ENCODE results near the gene KIAA0232.
A peak's percentile ranks its signal among the peaks of the same experiment; 100 is the strongest.

Gene KIAA0232

GRCh38 chr4:6782147-6782845 lies at the start of gene KIAA0232:
TSS of gene KIAA0232 (plus strand) at chr4:6782727. CDS start at chr4:6824454, 41,727 bp downstream.
- no peak for TF ChIP-seq CTCF (IDR thresholded peaks at IDR 0.05)
- peak; percentile 91 for DNase-seq (ENCODE audit: low spot score)
- Histone ChIP-seq H3K4me3 (peak within 1 kb of the TSS; percentile 100), H3K27ac (peak within 1 kb of the TSS; percentile 99 to 100)

GRCh38 chr4:6733358-6734164 lies 49.0 kb upstream of the KIAA0232 start:
- TF ChIP-seq CTCF (IDR thresholded peaks at IDR 0.05): no peak
- Histone ChIP-seq H3K4me3 (no peak overlapping the region), H3K27ac (peak overlapping the region; percentile 61 to 66)
- DNase-seq (ENCODE audit: low spot score): no peak

GRCh38 chr4:6734165-6734786 lies 48.3 kb upstream of the KIAA0232 start:
- no peak overlapping the region for H3K27ac ChIP-seq
- TF ChIP-seq CTCF (IDR thresholded peaks at IDR 0.05): no peak
- no peak overlapping the region for H3K4me3 ChIP-seq
- no peak for DNase-seq (ENCODE audit: low spot score)

GRCh38 chr4:6739920-6740319 lies 42.6 kb upstream of the KIAA0232 start:
- Histone ChIP-seq H3K27ac (no peak overlapping the region), H3K4me3 (no peak overlapping the region)
- TF ChIP-seq CTCF (IDR thresholded peaks at IDR 0.05): no peak
- DNase-seq (ENCODE audit: low spot score): no peak

GRCh38 chr4:6740347-6740746 lies 42.2 kb upstream of the KIAA0232 start:
- no peak for TF ChIP-seq CTCF (IDR thresholded peaks at IDR 0.05)
- no peak overlapping the region for H3K4me3 ChIP-seq
- no peak overlapping the region for H3K27ac ChIP-seq
- no peak for DNase-seq (ENCODE audit: low spot score)

GRCh38 chr4:6742507-6742906 lies 40.0 kb upstream of the KIAA0232 start:
- TF ChIP-seq CTCF (IDR thresholded peaks at IDR 0.05): no peak
- DNase-seq (ENCODE audit: low spot score): no peak
- H3K27ac ChIP-seq: no peak overlapping the region
- no peak overlapping the region for H3K4me3 ChIP-seq
